HG03039 (cell line): Measurements from ENCODE around the gene APOB.

Experiments used
- ATAC-seq: cut with Tn5 transposase; IDR thresholded peaks from one replicate; pipeline ENCODE4 v1.9.1; 2021; ENCODE audit warnings: mild to moderate bottlenecking, moderate library complexity; ENCODE audit not compliant: unreplicated experiment

The APOB gene

GRCh38 chr2:21043744-21044532 is at the start of gene APOB:
TSS of gene APOB (minus strand) at chr2:21044073. CDS start at chr2:21043945, 128 bp downstream.
- no peak for ATAC-seq

GRCh38 chr2:21092308-21092869 is 48.5 kb upstream of the APOB start:
- no peak for ATAC-seq

- no peak for ATAC-seq
Observed at GRCh38 chr2:21084401-21084800, 40.5 kb upstream of the APOB start.

GRCh38 chr2:21083482-21083881 is 39.6 kb upstream of the APOB start:
- no peak for ATAC-seq

- no peak for ATAC-seq
Observed at GRCh38 chr2:21078296-21078695, 34.4 kb upstream of the APOB start.

GRCh38 chr2:21072477-21073242 is 28.8 kb upstream of the APOB start:
- ATAC-seq: no peak

GRCh38 chr2:21070341-21071257 is 26.7 kb upstream of the APOB start:
- ATAC-seq: no peak

- ATAC-seq: no peak
Observed at GRCh38 chr2:21069746-21070340, 26.0 kb upstream of the APOB start.

- no peak for ATAC-seq
Observed at GRCh38 chr2:21067859-21068537, 24.1 kb upstream of the APOB start.

- no peak for ATAC-seq
Observed at GRCh38 chr2:21067125-21067524, 23.3 kb upstream of the APOB start.

GRCh38 chr2:21059885-21060610 is 16.2 kb upstream of the APOB start:
- no peak for ATAC-seq

- no peak for ATAC-seq
Observed at GRCh38 chr2:21057097-21057496, 13.2 kb upstream of the APOB start.

GRCh38 chr2:21055879-21056790 is 12.3 kb upstream of the APOB start:
- ATAC-seq: no peak

- ATAC-seq: no peak
Observed at GRCh38 chr2:21055451-21055850, 11.6 kb upstream of the APOB start.

- ATAC-seq: no peak
Observed at GRCh38 chr2:21054011-21054410, 10.1 kb upstream of the APOB start.

- no peak for ATAC-seq
Observed at GRCh38 chr2:21052044-21052443, 8.2 kb upstream of the APOB start.

- no peak for ATAC-seq
Observed at GRCh38 chr2:21050164-21050563, 6.3 kb upstream of the APOB start.
